Psoas muscle (tissue), 8 donors: ENCODE results near the gene PREX1. TPM values are rescaled to one million over a fixed set of nuclear protein-coding genes. Genes with fewer than 3 reads are reported as not detected.

Experiments used
- ATAC-seq, 4 donors: fragments of 200-7000 bp; cut with Tn5 transposase; one replicate each; pipeline ENCODE4 v1.9.1; 2020; ENCODE audit warnings: moderate library complexity in 3 of 4, mild to moderate bottlenecking in 2 of 4
- DNase-seq, 2 donors: peaks; one replicate each; pipeline ENCODE4 v3.0.0-alpha.2; 2020
- H3K27ac ChIP-seq: fragments of 200-600 bp; one replicate; pipeline ENCODE4 v1.8.0; 2022
- H3K27me3 ChIP-seq, 3 donors: fragments of 200-600 bp in 1 of 3; one replicate each; pipeline versions ENCODE4 v1.6.1 to v1.8.0; 2013 to 2022; ENCODE audit warnings: low read length in 2 of 3, mild to moderate bottlenecking in 2 of 3, moderate library complexity in 1 of 3; ENCODE audit not compliant: insufficient read depth in 3 of 3
- H3K36me3 ChIP-seq, 2 donors: fragments of 200-600 bp in 1 of 2; one replicate each; pipeline versions ENCODE4 v1.6.1 to v1.8.0; 2013 to 2022; ENCODE audit warnings: low read depth in 1 of 2, mild to moderate bottlenecking in 1 of 2, moderate library complexity in 1 of 2; ENCODE audit not compliant: insufficient read depth in 1 of 2
- H3K4me1 ChIP-seq: fragments of 200-600 bp; one replicate; pipeline ENCODE4 v1.8.0; 2022
- H3K4me3 ChIP-seq: fragments of 200-600 bp; one replicate; pipeline ENCODE4 v1.8.0; 2022; ENCODE audit warnings: mild to moderate bottlenecking
- H3K9me3 ChIP-seq: fragments of 200-600 bp; one replicate; pipeline ENCODE4 v1.8.0; 2022
- CTCF ChIP-seq: fragments of 200-600 bp; IDR thresholded peaks from one replicate; pipeline ENCODE4 v1.8.0; 2022; ENCODE audit warnings: antibody characterized with exemption
- WGBS, 3 donors: extraction: QIAGEN DNeasy Blood & Tissue Kit; methylation state at CpG; one replicate each; pipeline versions ENCODE4 v1.1.6 to v1.1.7; 2013; 5-methylcytosine and 5-hydroxymethylcytosine counted together
- intact Hi-C, 2 donors: fragments of 100-400 bp; cut with DNase I; formaldehyde crosslinking; loops; one replicate each; pipeline versions ENCODE4 v1.11.0 to v1.14.2; 2022
- polyA plus RNA-seq, 3 donors: library from polyadenylated mRNA; stranded (reverse); fragments of 200-250 nt; gene quantifications; one replicate each; pipeline ENCODE4 v1.2.3, GENCODE V29; 2013
- total RNA-seq, 4 donors: library from RNA; stranded (reverse); fragmentation: NEBNext Ultra II Directional in 2 of 4; extraction: Animal tissue kit (Norgen Biotek cat#: 25700) in 2 of 4; gene quantifications; one replicate each; pipeline versions ENCODE4 v1.2.1 to v1.2.4, GENCODE V29; 2021 to 2023
- donor health status: healthy with polysubstance abuse.
- donor health status: DM: no; HTN: no; CAD: no; lungs with moderate emphysema.
- donor health status: Bipolar disorder and iron deficiency.
- donor health status: healthy.
- donor health status: DM: yes; HTN: yes; CAD: no.
- donor health status: DM: no; HTN: no; CAD: no.
- donor health status: DM: no; HTN: no; CAD: no.
- donor health status: DM: yes; HTN: yes; CAD: no.

PREX1 gene
- total and polyA plus RNA-seq, 7 donors = 2.5 to 8.3 (median 5.3) TPM

- TF ChIP-seq CTCF = no peak
- WGBS, 3 donors = 85 to 90% (median 89%) methylated on average over 14 of the region's 14 CpGs
- Histone ChIP-seq H3K4me1 (peaks cover 27% of the 10 kb centered on the region), H3K36me3 (no peaks in the 10 kb centered on the region), H3K27ac (no peak overlapping the region), H3K27me3 (no peaks in the 10 kb centered on the region), H3K4me3 (no peak overlapping the region), H3K9me3 (no peaks in the 10 kb centered on the region)
- no peak for ATAC-seq
- DNase-seq = no peak
- intact Hi-C loops = no loop called here
Measured at GRCh38 chr20:48679599-48679998, 148.2 kb downstream of the PREX1 start.

GRCh38 chr20:48679011-48679410, 148.8 kb downstream of the PREX1 start:
- ATAC-seq (no peak), DNase-seq (no peak)
- peaks cover 21% of the 10 kb centered on the region for H3K4me1 ChIP-seq
- intact Hi-C loops = no loop called here
- no peak overlapping the region for H3K4me3 ChIP-seq
- TF ChIP-seq CTCF = no peak
- H3K27ac ChIP-seq = no peak overlapping the region
- H3K27me3 ChIP-seq = no peaks in the 10 kb centered on the region
- no peaks in the 10 kb centered on the region for H3K9me3 ChIP-seq
- H3K36me3 ChIP-seq = no peaks in the 10 kb centered on the region
- WGBS, 3 donors = 92 to 100% (median 93%) methylated on average over 3 of the region's 3 CpGs

- Histone ChIP-seq H3K27ac (no peak overlapping the region), H3K9me3 (no peaks in the 10 kb centered on the region), H3K27me3 (no peaks in the 10 kb centered on the region), H3K36me3 (no peaks in the 10 kb centered on the region), H3K4me1 (peaks cover 15% of the 10 kb centered on the region), H3K4me3 (no peak overlapping the region)
- ATAC-seq = no peak
- intact Hi-C loops = no loop called here
- no peak for DNase-seq
- 61 to 74% (median 66%) methylated on average over 5 of the region's 5 CpGs for WGBS, 3 donors
- TF ChIP-seq CTCF = no peak
Measured at GRCh38 chr20:48678421-48678820, 149.4 kb downstream of the PREX1 start.

- ATAC-seq = no peak
- no peaks in the 10 kb centered on the region for H3K36me3 ChIP-seq
- no peak for TF ChIP-seq CTCF
Measured at GRCh38 chr20:48676795-48677460, 150.9 kb downstream of the PREX1 start.

GRCh38 chr20:48676125-48676524, 151.7 kb downstream of the PREX1 start:
- ATAC-seq (no peak), DNase-seq (no peak)
- Histone ChIP-seq H3K4me3 (no peak overlapping the region), H3K36me3 (no peaks in the 10 kb centered on the region), H3K9me3 (no peaks in the 10 kb centered on the region), H3K27ac (no peak overlapping the region), H3K27me3 (no peaks in the 10 kb centered on the region), H3K4me1 (no peaks in the 10 kb centered on the region)
- intact Hi-C loops = no loop called here
- WGBS, 3 donors = 90 to 95% (median 94%) methylated on average over 9 of the region's 9 CpGs
- TF ChIP-seq CTCF = no peak

More at GRCh38 chr20:48676795-48677460, 150.9 kb downstream of the PREX1 start:
- Histone ChIP-seq H3K4me1 (peaks cover under 1% of the 10 kb centered on the region), H3K27me3 (no peaks in the 10 kb centered on the region), H3K4me3 (no peak overlapping the region), H3K9me3 (no peaks in the 10 kb centered on the region), H3K27ac (no peak overlapping the region)
- no peak for DNase-seq
- 77 to 82% (median 82%) methylated on average over 12 of the region's 12 CpGs for WGBS, 3 donors
- intact Hi-C loops = no loop called here
